GM18909 (cell line): ENCODE data around the gene TRPV6.
A peak's percentile ranks its signal among the peaks of the same experiment; 100 is the strongest.

ENCODE experiments used
- ATAC-seq: cut with Tn5 transposase; IDR thresholded peaks from one replicate; pipeline ENCODE4 v1.9.1; 2021; ENCODE audit warnings: mild to moderate bottlenecking; ENCODE audit not compliant: unreplicated experiment, poor library complexity

The TRPV6 gene

GRCh38 chr7:142908921-142909890 is 23.7 kb upstream of the TRPV6 start:
- ATAC-seq = peak; percentile 55

- ATAC-seq = no peak
Observed at GRCh38 chr7:142908290-142908689, 22.7 kb upstream of the TRPV6 start.

GRCh38 chr7:142906643-142907042 is 21.1 kb upstream of the TRPV6 start:
- ATAC-seq = no peak

- no peak for ATAC-seq
Observed at GRCh38 chr7:142905759-142906158, 20.2 kb upstream of the TRPV6 start.

GRCh38 chr7:142904128-142904527 is 18.6 kb upstream of the TRPV6 start:
- no peak for ATAC-seq

GRCh38 chr7:142901426-142902259 is 16.1 kb upstream of the TRPV6 start:
- ATAC-seq = no peak

GRCh38 chr7:142899661-142900060 is 14.1 kb upstream of the TRPV6 start:
- no peak for ATAC-seq

- ATAC-seq = no peak
Observed at GRCh38 chr7:142898377-142899170, 13.0 kb upstream of the TRPV6 start.

- no peak for ATAC-seq
Observed at GRCh38 chr7:142897691-142898090, 12.1 kb upstream of the TRPV6 start.

- no peak for ATAC-seq
Observed at GRCh38 chr7:142896741-142897379, 11.3 kb upstream of the TRPV6 start.

GRCh38 chr7:142896151-142896550 is 10.6 kb upstream of the TRPV6 start:
- ATAC-seq = no peak

GRCh38 chr7:142894985-142895593 is 9.5 kb upstream of the TRPV6 start:
- ATAC-seq = no peak

- ATAC-seq = no peak
Observed at GRCh38 chr7:142894112-142894984, 8.8 kb upstream of the TRPV6 start.

GRCh38 chr7:142892951-142893350 is 7.4 kb upstream of the TRPV6 start:
- ATAC-seq = no peak

- ATAC-seq = no peak
Observed at GRCh38 chr7:142891490-142892082, 6.0 kb upstream of the TRPV6 start.

- no peak for ATAC-seq
Observed at GRCh38 chr7:142890874-142891485, 5.4 kb upstream of the TRPV6 start.

- no peak for ATAC-seq
Observed at GRCh38 chr7:142889816-142890215, 4.3 kb upstream of the TRPV6 start.
